Measurements from ENCODE around the gene ARHGEF4. TPM values are rescaled to one million over a fixed set of nuclear protein-coding genes. Genes with fewer than 3 reads are reported as not detected.

Gene ARHGEF4
- polyA plus RNA-seq, 1 donor (not counting 4 experiments of a cell fraction or from before 2014, with no cell fraction given), result 22.6 TPM

- DNase-seq (ENCODE audit: low read depth, low spot score), result no peak
- H3K9me1 ChIP-seq (ENCODE audit: control insufficient read depth, extremely low read depth, insufficient read depth, low read length), result no peaks in the 10 kb centered on the region
- no peak overlapping the region for H3K27ac ChIP-seq (ENCODE audit: control insufficient read depth, insufficient read depth, low read length)
- no peaks in the 10 kb centered on the region for H4K20me1 ChIP-seq (ENCODE audit: control insufficient read depth, extremely low read depth, insufficient read depth, low read length)
- H3K4me1 ChIP-seq (ENCODE audit: control insufficient read depth, extremely low read depth, insufficient read depth, low read length), result peaks cover 12% of the 10 kb centered on the region
- no peaks in the 10 kb centered on the region for H3K79me2 ChIP-seq (ENCODE audit: control insufficient read depth, insufficient read depth, low read length)
- TF ChIP-seq EZH2 (IDR thresholded peaks at IDR 0.05; ENCODE audit: low read length), result no peak
- TF ChIP-seq CTCF (optimal IDR thresholded peaks at IDR 0.05 in 1 of 3, IDR thresholded peaks at IDR 0.05 in 1 of 3, conservative IDR thresholded peaks at IDR 0.05 in 1 of 3; ENCODE audit: extremely low read depth in 1 of 3, insufficient read depth in 2 of 3, low read length in 3 of 3), result no peak
- FAIRE-seq, result no peak
- dilution Hi-C loops (cut with MboI; ENCODE audit: extremely low pct_ligation_motif_present, low sequenced_read_pairs), result no loop called here
- H3K36me3 ChIP-seq (ENCODE audit: control insufficient read depth in 2 of 2, extremely low read depth in 1 of 2, insufficient read depth in 2 of 2, low read length in 2 of 2), result peaks cover 0 to 5% of the 10 kb centered on the region in 2 experiments
- H2AFZ ChIP-seq (ENCODE audit: control insufficient read depth, low read length), result peak overlapping the region; percentile 26
- H3K9me3 ChIP-seq (ENCODE audit: control insufficient read depth, low read depth, low read length), result no peaks in the 10 kb centered on the region
- H3K9ac ChIP-seq (ENCODE audit: control insufficient read depth, extremely low read depth, insufficient read depth, low read length), result peak overlapping the region; percentile 54
- H3K4me2 ChIP-seq (ENCODE audit: control insufficient read depth, extremely low read depth, insufficient read depth, low read depth, low read length), result peak overlapping the region; percentile 74
- H3K27me3 ChIP-seq (ENCODE audit: control insufficient read depth, extremely low read depth, insufficient read depth, low read length), result no peaks in the 10 kb centered on the region
- H3K4me3 ChIP-seq (ENCODE audit: control insufficient read depth in 2 of 3, extremely low read depth in 1 of 3, insufficient read depth in 2 of 3, low read depth in 1 of 3, low read length in 3 of 3), result peak overlapping the region in 1 of 3 experiments; percentile 43
These were observed 198.6 kb downstream of the ARHGEF4 start for GRCh38 chr2:131035112-131035825.

GRCh38 chr2:131035826-131036231 is 199.1 kb downstream of the ARHGEF4 start:
- Histone ChIP-seq H3K27me3 (ENCODE audit: control insufficient read depth, extremely low read depth, insufficient read depth, low read length) (no peaks in the 10 kb centered on the region), H3K4me2 (ENCODE audit: control insufficient read depth, extremely low read depth, insufficient read depth, low read depth, low read length) (peak overlapping the region; percentile 41), H3K79me2 (ENCODE audit: control insufficient read depth, insufficient read depth, low read length) (no peaks in the 10 kb centered on the region), H2AFZ (ENCODE audit: control insufficient read depth, low read length) (no peak overlapping the region), H3K9me1 (ENCODE audit: control insufficient read depth, extremely low read depth, insufficient read depth, low read length) (no peaks in the 10 kb centered on the region), H3K36me3 (ENCODE audit: control insufficient read depth in 2 of 2, extremely low read depth in 1 of 2, insufficient read depth in 2 of 2, low read length in 2 of 2) (peaks cover 1 to 5% of the 10 kb centered on the region in 2 experiments), H3K9me3 (ENCODE audit: control insufficient read depth, low read depth, low read length) (no peaks in the 10 kb centered on the region), H3K4me1 (ENCODE audit: control insufficient read depth, extremely low read depth, insufficient read depth, low read length) (peaks cover 12% of the 10 kb centered on the region), H3K27ac (ENCODE audit: control insufficient read depth, insufficient read depth, low read length) (no peak overlapping the region), H3K9ac (ENCODE audit: control insufficient read depth, extremely low read depth, insufficient read depth, low read length) (no peak overlapping the region), H4K20me1 (ENCODE audit: control insufficient read depth, extremely low read depth, insufficient read depth, low read length) (no peaks in the 10 kb centered on the region), H3K4me3 (ENCODE audit: control insufficient read depth in 2 of 3, extremely low read depth in 1 of 3, insufficient read depth in 2 of 3, low read depth in 1 of 3, low read length in 3 of 3) (no peak overlapping the region)
- FAIRE-seq (no peak), DNase-seq (ENCODE audit: low read depth, low spot score) (no peak)
- dilution Hi-C loops (cut with MboI; ENCODE audit: extremely low pct_ligation_motif_present, low sequenced_read_pairs), result no loop called here
- TF ChIP-seq EZH2 (IDR thresholded peaks at IDR 0.05; ENCODE audit: low read length) (no peak), CTCF (optimal IDR thresholded peaks at IDR 0.05 in 1 of 3, IDR thresholded peaks at IDR 0.05 in 1 of 3, conservative IDR thresholded peaks at IDR 0.05 in 1 of 3; ENCODE audit: extremely low read depth in 1 of 3, insufficient read depth in 2 of 3, low read length in 3 of 3) (no peak)

Data from keratinocyte (primary cell).